K562 (cell line): Measurements from ENCODE around the gene GRK3. TPM values are rescaled to one million over a fixed set of nuclear protein-coding genes. Genes with fewer than 3 reads are reported as not detected.

Experiments used
- ATAC-seq: fragments of 200-7000 bp; cut with Tn5 transposase; 3 replicates; pipeline ENCODE4 v1.9.1; 2020; ENCODE audit warnings: moderate library complexity
- BruUV-seq: library from RNA; stranded (reverse); fragments of 400-500 nt; replicated peaks from 2 replicates; lab custom pipeline; 2021; lab: Mats Ljungman, UMichigan
- CTCF ChIA-PET: fragments of 300-600 bp; formaldehyde crosslinking; extraction: SDS; loops from one replicate; lab custom pipeline; 2021; ENCODE audit warnings: low intra/inter-chr PET ratio; lab: Yijun Ruan, JAX
- POLR2A ChIA-PET: fragments of 300-600, 350-650 bp; sonication (Branson Sonifier 250); formaldehyde crosslinking; extraction: SDS; loops from one replicate; lab custom pipeline; 2021; ENCODE audit warnings: antibody characterized with exemption, inconsistent platforms; lab: Yijun Ruan, JAX
- DNase-seq, 4 experiments: peaks; one replicate each; pipeline versions ENCODE4 v3.0.0 to v3.0.0-alpha.2; 2011 to 2018; ENCODE audit warnings: low spot score in 3 of 4, mixed read lengths in 3 of 4; ENCODE audit errors: extremely low read depth in 1 of 4
- FAIRE-seq: peaks from 2 replicates; lab custom pipeline; 2011; peaks lifted over from hg19 to GRCh38; lab: Jason Lieb, UNC
- H2AFZ ChIP-seq: 2 replicates; pipeline ENCODE4 v1.6.0; 2011; ENCODE audit warnings: low read depth, low read length, control low read depth, inconsistent platforms
- H3K27ac ChIP-seq: fragments of 200-600 bp; 3 replicates; pipeline ENCODE4 v1.8.0; 2011; ENCODE audit warnings: low read depth, mild to moderate bottlenecking, control low read depth, inconsistent platforms, low read length, moderate library complexity, mixed read lengths; ENCODE audit errors: extremely low read depth
- H3K27me3 ChIP-seq, 2 experiments: fragments of 300-600 bp in 1 of 2; 2 replicates in 1 of 2; 3 replicates in 1 of 2; pipeline versions ENCODE4 v1.6.0 to v1.8.0; 2011; ENCODE audit warnings: inconsistent platforms in 2 of 2, low read length in 2 of 2, mild to moderate bottlenecking in 1 of 2, mixed read lengths in 1 of 2, moderate library complexity in 1 of 2; ENCODE audit not compliant: control insufficient read depth in 2 of 2, insufficient read depth in 2 of 2
- H3K36me3 ChIP-seq: fragments of 300-600 bp; 3 replicates; pipeline ENCODE4 v1.8.0; 2011; ENCODE audit warnings: mild to moderate bottlenecking, low read length, inconsistent platforms; ENCODE audit not compliant: control insufficient read depth, insufficient read depth
- H3K4me1 ChIP-seq, 2 experiments: fragments of 200-600 bp in 1 of 2; replicated peaks in 1 of 2; 2 replicates in 1 of 2; 3 replicates in 1 of 2; pipeline versions ENCODE4 v1.5.1 to v1.8.0; 2011; ENCODE audit warnings: inconsistent platforms in 2 of 2, low read length in 2 of 2, mild to moderate bottlenecking in 1 of 2, mixed read lengths in 1 of 2, moderate library complexity in 1 of 2; ENCODE audit not compliant: control insufficient read depth in 2 of 2, insufficient read depth in 2 of 2
- H3K4me2 ChIP-seq: 2 replicates; pipeline ENCODE4 v1.6.1; 2011; ENCODE audit warnings: low read length, control low read depth, inconsistent platforms, mixed read lengths; ENCODE audit not compliant: insufficient read depth
- H3K4me3 ChIP-seq: fragments of 200-600 bp; sonication (generic), shearing (Covaris generic); 2 replicates; pipeline ENCODE4 v1.5.1; 2016; ENCODE audit warnings: control low read depth, inconsistent platforms
- H3K79me2 ChIP-seq: fragments of 200-600 bp; 3 replicates; pipeline ENCODE4 v1.8.0; 2011; ENCODE audit warnings: low read length, inconsistent platforms; ENCODE audit not compliant: control insufficient read depth, insufficient read depth
- H3K9ac ChIP-seq, 2 experiments: 2 replicates each; pipeline versions ENCODE4 v1.6.0 to v1.6.1; 2011; ENCODE audit warnings: low read depth in 2 of 2, low read length in 2 of 2, control low read depth in 1 of 2, inconsistent platforms in 1 of 2, mild to moderate bottlenecking in 1 of 2, mixed read lengths in 1 of 2; ENCODE audit not compliant: insufficient read depth in 1 of 2
- H3K9me1 ChIP-seq: one replicate; pipeline ENCODE4 v1.6.0; 2011; ENCODE audit warnings: inconsistent platforms, mild to moderate bottlenecking, low read length, moderate library complexity; ENCODE audit not compliant: control insufficient read depth, insufficient read depth
- H3K9me3 ChIP-seq: replicated peaks from 2 replicates; pipeline ENCODE4 v1.5.1; 2011; ENCODE audit warnings: low read depth, low read length, inconsistent platforms; ENCODE audit not compliant: control insufficient read depth, insufficient read depth
- H4K20me1 ChIP-seq: replicated peaks from 2 replicates; pipeline ENCODE4 v1.6.1; 2011; ENCODE audit warnings: low read length, inconsistent platforms, mixed read lengths; ENCODE audit not compliant: control insufficient read depth, insufficient read depth
- CBFB ChIP-seq: sonication (generic); formaldehyde crosslinking; IDR thresholded peaks from 2 replicates; pipeline ENCODE4 v1.4.0; 2020; ENCODE audit warnings: mild to moderate bottlenecking, missing genetic modification reagents
- MCM2 ChIP-seq: fragments of 450-650 bp; IDR thresholded peaks from 2 replicates; pipeline ENCODE4 v1.6.1; 2017; ENCODE audit warnings: low read depth, mild to moderate bottlenecking
- STAT5B ChIP-seq: fragments of 250-450 bp; sonication (Bioruptor Pico); IDR thresholded peaks from 2 replicates; pipeline ENCODE4 v1.8.0; 2021; ENCODE audit warnings: mild to moderate bottlenecking, inconsistent platforms
- SUPT5H ChIP-seq: fragments of 450-650 bp; IDR thresholded peaks from 2 replicates; pipeline ENCODE4 v1.6.1; 2016
- WHSC1 ChIP-seq: IDR thresholded peaks from one replicate; pipeline ENCODE4 v1.6.1; 2012; ENCODE audit warnings: low read length, control low read depth, inconsistent platforms
- ZNF324 ChIP-seq: fragments of 250-450 bp; sonication (Bioruptor Pico); IDR thresholded peaks from 2 replicates; pipeline ENCODE4 v1.4.0; 2020; ENCODE audit warnings: mild to moderate bottlenecking
- in situ Hi-C: fragments of 300-500 bp; cut with MboI; formaldehyde crosslinking; loops from 4 replicates; pipeline ENCODE4 v1.15.0; 2018; ENCODE audit warnings: inconsistent platforms, mixed read lengths
- intact Hi-C: fragments of 100-400 bp; cut with micrococcal nuclease; formaldehyde crosslinking; loops from 2 replicates; pipeline ENCODE4 v1.14.2; 2022
- polyA plus RNA-seq, 8 experiments: library from polyadenylated mRNA; depleted of rRNA in 4 of 8; stranded (reverse) in 5 of 8; unstranded in 3 of 8; fragments of >200 nt; fragmentation: Nextera tagmentation in 2 of 8; fragmentation: Illumina TruSeq in 1 of 8; extraction: Ambion mirVana in 2 of 8; extraction: Trizol in 1 of 8; gene quantifications; 2 replicates each; pipeline versions ENCODE4 v1.2.1 to v1.2.3, GENCODE V29; 2011 to 2014; ENCODE audit warnings: inconsistent platforms in 1 of 8, missing spikeins in 1 of 8
- total RNA-seq, 7 experiments: library from RNA; depleted of rRNA in 6 of 7; stranded (reverse); fragments of >200 nt in 6 of 7; fragmentation: Illumina TruSeq in 2 of 7; extraction: Trizol in 2 of 7; gene quantifications; 2 replicates each; pipeline versions ENCODE4 v1.2.1 to v1.2.3, GENCODE V29; 2011 to 2021; ENCODE audit warnings: low replicate concordance in 1 of 7
- TF ChIP-seq, protein P1 (sequence below): fragments of 450-650 bp; IDR thresholded peaks from 2 replicates; pipeline ENCODE4 v1.6.1; 2017; ENCODE audit warnings: antibody characterized with exemption, mild to moderate bottlenecking
- TF ChIP-seq, protein P2 (sequence below), 2 experiments: fragments of 450-650 bp; conservative IDR thresholded peaks; 2 replicates each; pipeline ENCODE4 v1.6.1; 2017; ENCODE audit warnings: mild to moderate bottlenecking in 2 of 2, moderate library complexity in 2 of 2

The GRK3 gene
- total and polyA plus RNA-seq, 9 of the 15 experiments (the other 6 are each of a cell fraction or from before 2014, with no cell fraction given): 1.4 to 7.6 (median 3.6) TPM

DNA sequence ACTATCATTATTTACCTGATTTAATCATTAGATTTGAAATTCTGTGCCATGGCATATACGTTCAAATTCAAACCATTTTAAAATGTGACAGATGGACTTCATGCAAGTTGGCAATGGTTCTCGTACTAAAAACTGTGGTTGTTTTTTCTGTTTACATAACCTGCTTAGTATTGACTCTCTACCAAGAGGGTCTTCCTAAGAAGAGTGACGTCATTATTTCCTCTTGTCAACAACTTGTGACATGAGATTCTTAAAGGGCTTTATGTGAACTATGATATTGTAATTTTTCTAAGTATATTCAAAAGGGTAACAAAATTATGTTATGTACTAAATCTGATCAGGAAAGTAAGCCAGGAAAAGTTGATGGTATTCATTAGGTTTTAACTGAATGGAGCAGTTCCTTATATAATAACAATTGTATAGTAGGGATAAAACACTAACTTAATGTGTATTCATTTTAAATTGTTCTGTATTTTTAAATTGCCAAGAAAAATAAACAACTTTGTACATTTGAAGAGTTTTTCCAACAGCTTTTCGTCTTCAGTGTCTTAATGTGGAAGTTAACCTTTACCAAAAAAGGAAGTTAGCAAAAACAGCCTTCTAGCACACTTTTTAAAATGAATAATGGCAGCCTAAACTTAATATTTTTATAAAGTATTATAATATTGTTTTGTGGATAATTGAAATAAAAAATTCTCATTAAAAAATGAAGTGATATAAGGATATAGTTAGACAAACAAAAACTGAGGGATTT lies 87.0 kb downstream of the GRK3 start (continued):
- TF ChIP-seq, protein P1, sequence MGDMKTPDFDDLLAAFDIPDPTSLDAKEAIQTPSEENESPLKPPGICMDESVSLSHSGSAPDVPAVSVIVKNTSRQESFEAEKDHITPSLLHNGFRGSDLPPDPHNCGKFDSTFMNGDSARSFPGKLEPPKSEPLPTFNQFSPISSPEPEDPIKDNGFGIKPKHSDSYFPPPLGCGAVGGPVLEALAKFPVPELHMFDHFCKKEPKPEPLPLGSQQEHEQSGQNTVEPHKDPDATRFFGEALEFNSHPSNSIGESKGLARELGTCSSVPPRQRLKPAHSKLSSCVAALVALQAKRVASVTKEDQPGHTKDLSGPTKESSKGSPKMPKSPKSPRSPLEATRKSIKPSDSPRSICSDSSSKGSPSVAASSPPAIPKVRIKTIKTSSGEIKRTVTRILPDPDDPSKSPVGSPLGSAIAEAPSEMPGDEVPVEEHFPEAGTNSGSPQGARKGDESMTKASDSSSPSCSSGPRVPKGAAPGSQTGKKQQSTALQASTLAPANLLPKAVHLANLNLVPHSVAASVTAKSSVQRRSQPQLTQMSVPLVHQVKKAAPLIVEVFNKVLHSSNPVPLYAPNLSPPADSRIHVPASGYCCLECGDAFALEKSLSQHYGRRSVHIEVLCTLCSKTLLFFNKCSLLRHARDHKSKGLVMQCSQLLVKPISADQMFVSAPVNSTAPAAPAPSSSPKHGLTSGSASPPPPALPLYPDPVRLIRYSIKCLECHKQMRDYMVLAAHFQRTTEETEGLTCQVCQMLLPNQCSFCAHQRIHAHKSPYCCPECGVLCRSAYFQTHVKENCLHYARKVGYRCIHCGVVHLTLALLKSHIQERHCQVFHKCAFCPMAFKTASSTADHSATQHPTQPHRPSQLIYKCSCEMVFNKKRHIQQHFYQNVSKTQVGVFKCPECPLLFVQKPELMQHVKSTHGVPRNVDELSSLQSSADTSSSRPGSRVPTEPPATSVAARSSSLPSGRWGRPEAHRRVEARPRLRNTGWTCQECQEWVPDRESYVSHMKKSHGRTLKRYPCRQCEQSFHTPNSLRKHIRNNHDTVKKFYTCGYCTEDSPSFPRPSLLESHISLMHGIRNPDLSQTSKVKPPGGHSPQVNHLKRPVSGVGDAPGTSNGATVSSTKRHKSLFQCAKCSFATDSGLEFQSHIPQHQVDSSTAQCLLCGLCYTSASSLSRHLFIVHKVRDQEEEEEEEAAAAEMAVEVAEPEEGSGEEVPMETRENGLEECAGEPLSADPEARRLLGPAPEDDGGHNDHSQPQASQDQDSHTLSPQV: no peak
- no peak for TF ChIP-seq SUPT5H
- TF ChIP-seq STAT5B (CRISPR knock-in tag): no peak
- no peak for TF ChIP-seq ZNF324

DNA sequence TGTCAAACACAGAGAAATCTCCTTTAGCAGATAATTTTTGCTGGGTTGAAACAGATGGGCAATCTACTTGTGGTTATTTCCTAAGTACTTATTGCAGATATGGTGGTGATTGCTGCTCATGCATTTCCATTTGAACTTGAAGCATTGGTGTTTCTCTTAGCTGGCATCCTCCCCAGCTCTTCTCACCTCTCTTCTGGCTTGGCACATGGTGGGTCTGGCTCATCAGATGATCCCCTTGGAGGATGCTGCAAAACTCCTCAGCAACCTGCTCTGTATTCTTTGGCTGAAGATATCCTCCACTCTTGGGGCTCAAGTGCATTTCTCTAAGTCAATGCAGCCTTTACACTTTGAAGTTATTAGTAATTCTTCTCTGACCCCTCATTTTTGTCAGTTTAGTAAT lies 90.2 kb downstream of the GRK3 start:
- intact Hi-C loops: no loop called here
- no peaks in the 10 kb centered on the region for H3K4me1 ChIP-seq
- ChIA-PET POLR2A (no interaction called here), CTCF (no interaction called here)
- no peak for FAIRE-seq
- TF ChIP-seq CBFB (CRISPR knock-in tag): no peak
- TF ChIP-seq WHSC1: no peak
- no peak for TF ChIP-seq MCM2
- TF ChIP-seq, protein P2, sequence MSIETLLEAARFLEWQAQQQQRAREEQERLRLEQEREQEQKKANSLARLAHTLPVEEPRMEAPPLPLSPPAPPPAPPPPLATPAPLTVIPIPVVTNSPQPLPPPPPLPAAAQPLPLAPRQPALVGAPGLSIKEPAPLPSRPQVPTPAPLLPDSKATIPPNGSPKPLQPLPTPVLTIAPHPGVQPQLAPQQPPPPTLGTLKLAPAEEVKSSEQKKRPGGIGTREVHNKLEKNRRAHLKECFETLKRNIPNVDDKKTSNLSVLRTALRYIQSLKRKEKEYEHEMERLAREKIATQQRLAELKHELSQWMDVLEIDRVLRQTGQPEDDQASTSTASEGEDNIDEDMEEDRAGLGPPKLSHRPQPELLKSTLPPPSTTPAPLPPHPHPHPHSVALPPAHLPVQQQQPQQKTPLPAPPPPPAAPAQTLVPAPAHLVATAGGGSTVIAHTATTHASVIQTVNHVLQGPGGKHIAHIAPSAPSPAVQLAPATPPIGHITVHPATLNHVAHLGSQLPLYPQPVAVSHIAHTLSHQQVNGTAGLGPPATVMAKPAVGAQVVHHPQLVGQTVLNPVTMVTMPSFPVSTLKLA (conservative IDR thresholded peaks at IDR 0.05): no peak
- no peak overlapping the region for H3K4me2 ChIP-seq
- no peak overlapping the region for H3K4me3 ChIP-seq
- H3K79me2 ChIP-seq: no peaks in the 10 kb centered on the region
- in situ Hi-C loops: no loop called here
- no peak overlapping the region for H3K9ac ChIP-seq
- H3K27me3 ChIP-seq: no peaks in the 10 kb centered on the region
- no peak overlapping the region for H2AFZ ChIP-seq
- BruUV-seq: no TSS peak
- DNase-seq: no peak
- H4K20me1 ChIP-seq: no peaks in the 10 kb centered on the region
- no peaks in the 10 kb centered on the region for H3K9me3 ChIP-seq
- no peak overlapping the region for H3K27ac ChIP-seq
- no peaks in the 10 kb centered on the region for H3K9me1 ChIP-seq
- ATAC-seq: no peak
- no peaks in the 10 kb centered on the region for H3K36me3 ChIP-seq
